Mammary epithelial cell (primary cell): Measurements from ENCODE around the gene KLF13.

ENCODE experiments used
- EZH2 ChIP-seq: IDR thresholded peaks from 2 replicates; pipeline ENCODE4 v1.6.1; 2012; ENCODE audit warnings: low read length, inconsistent platforms, borderline replicate concordance
- TF ChIP-seq, protein P1 (sequence below), 2 donors: IDR thresholded peaks in 1 of 2; conservative IDR thresholded peaks in 1 of 2; 2 replicates each; pipeline ENCODE4 v1.5.1; 2011 to 2012; ENCODE audit warnings: inconsistent platforms in 2 of 2, low read length in 2 of 2, mild to moderate bottlenecking in 2 of 2, control low read depth in 1 of 2, low read depth in 1 of 2; ENCODE audit not compliant: insufficient read depth in 1 of 2; ENCODE audit errors: extremely low read depth in 1 of 2

DNA sequence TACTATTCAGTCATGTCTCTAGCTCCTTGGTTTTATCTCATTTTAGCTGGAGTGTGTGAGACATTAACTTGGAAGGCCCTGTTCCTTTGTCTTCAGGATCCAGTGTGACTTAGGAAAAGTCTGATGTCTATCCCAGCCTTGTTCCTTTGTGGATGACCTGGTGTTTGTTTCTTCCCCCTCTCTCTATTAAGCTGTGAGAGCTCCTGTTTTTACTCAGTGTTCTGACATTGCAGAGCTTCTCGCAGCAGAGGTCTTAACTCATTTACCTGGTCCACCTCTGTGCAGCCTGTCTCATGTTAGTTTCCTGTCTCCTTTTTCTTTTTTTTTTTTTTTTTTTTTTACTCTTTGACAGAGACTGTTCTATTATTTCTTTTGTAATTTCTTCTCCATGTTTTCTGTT lies 43.1 kb downstream of the KLF13 start:
- TF ChIP-seq, protein P1, sequence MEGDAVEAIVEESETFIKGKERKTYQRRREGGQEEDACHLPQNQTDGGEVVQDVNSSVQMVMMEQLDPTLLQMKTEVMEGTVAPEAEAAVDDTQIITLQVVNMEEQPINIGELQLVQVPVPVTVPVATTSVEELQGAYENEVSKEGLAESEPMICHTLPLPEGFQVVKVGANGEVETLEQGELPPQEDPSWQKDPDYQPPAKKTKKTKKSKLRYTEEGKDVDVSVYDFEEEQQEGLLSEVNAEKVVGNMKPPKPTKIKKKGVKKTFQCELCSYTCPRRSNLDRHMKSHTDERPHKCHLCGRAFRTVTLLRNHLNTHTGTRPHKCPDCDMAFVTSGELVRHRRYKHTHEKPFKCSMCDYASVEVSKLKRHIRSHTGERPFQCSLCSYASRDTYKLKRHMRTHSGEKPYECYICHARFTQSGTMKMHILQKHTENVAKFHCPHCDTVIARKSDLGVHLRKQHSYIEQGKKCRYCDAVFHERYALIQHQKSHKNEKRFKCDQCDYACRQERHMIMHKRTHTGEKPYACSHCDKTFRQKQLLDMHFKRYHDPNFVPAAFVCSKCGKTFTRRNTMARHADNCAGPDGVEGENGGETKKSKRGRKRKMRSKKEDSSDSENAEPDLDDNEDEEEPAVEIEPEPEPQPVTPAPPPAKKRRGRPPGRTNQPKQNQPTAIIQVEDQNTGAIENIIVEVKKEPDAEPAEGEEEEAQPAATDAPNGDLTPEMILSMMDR (conservative IDR thresholded peaks at IDR 0.05 in 1 of 2, IDR thresholded peaks at IDR 0.05 in 1 of 2; ENCODE audit: extremely low read depth in 1 of 2, insufficient read depth in 1 of 2, low read depth in 1 of 2, low read length in 2 of 2): no peak
- TF ChIP-seq EZH2: no peak
